Smooth muscle cell (in vitro differentiated cells): ENCODE results near the gene C1QTNF12. TPM values are rescaled to one million over a fixed set of nuclear protein-coding genes. Genes with fewer than 3 reads are reported as not detected.
A peak's percentile ranks its signal among the peaks of the same experiment; 100 is the strongest.

Experiments
- DNase-seq: peaks from one replicate; lab custom pipeline; 2025; ENCODE audit not compliant: unreplicated experiment; lab: John Stamatoyannopoulos, UW
- H2AFZ ChIP-seq: fragments of 200-600 bp; sonication (generic); 2 replicates; pipeline ENCODE4 v1.6.0; 2016; ENCODE audit warnings: antibody characterized with exemption, low read depth, mild to moderate bottlenecking
- H3F3A ChIP-seq: fragments of 200-600 bp; sonication (generic); 2 replicates; pipeline ENCODE4 v1.6.0; 2017; ENCODE audit warnings: antibody characterized with exemption, low read depth
- H3K27ac ChIP-seq: fragments of 200-600 bp; sonication (generic); 2 replicates; pipeline ENCODE4 v1.5.1; 2016; ENCODE audit warnings: low read depth, mild to moderate bottlenecking
- H3K27me3 ChIP-seq: fragments of 200-600 bp; sonication (generic); 2 replicates; pipeline ENCODE4 v1.6.1; 2016; ENCODE audit warnings: low read depth, mild to moderate bottlenecking
- H3K36me3 ChIP-seq: fragments of 200-600 bp; sonication (generic); 2 replicates; pipeline ENCODE4 v1.5.1; 2016; ENCODE audit warnings: low read depth
- H3K4me1 ChIP-seq: fragments of 200-600 bp; sonication (generic); 2 replicates; pipeline ENCODE4 v1.5.1; 2016; ENCODE audit warnings: low read depth
- H3K4me2 ChIP-seq: fragments of 200-600 bp; sonication (generic); 2 replicates; pipeline ENCODE4 v1.6.0; 2016; ENCODE audit warnings: mild to moderate bottlenecking
- H3K4me3 ChIP-seq: fragments of 200-600 bp; sonication (generic); 2 replicates; pipeline ENCODE4 v1.5.1; 2016; ENCODE audit warnings: mild to moderate bottlenecking
- H3K79me2 ChIP-seq: fragments of 200-600 bp; sonication (generic); 2 replicates; pipeline ENCODE4 v1.6.0; 2016; ENCODE audit warnings: low read depth, mild to moderate bottlenecking
- H3K9ac ChIP-seq: fragments of 200-600 bp; sonication (generic); 2 replicates; pipeline ENCODE4 v1.6.0; 2016; ENCODE audit warnings: low read depth
- H3K9me3 ChIP-seq: fragments of 200-600 bp; sonication (generic); replicated peaks from 2 replicates; pipeline ENCODE4 v1.5.1; 2016; ENCODE audit warnings: low read depth
- H4K20me1 ChIP-seq: fragments of 200-600 bp; sonication (generic); 2 replicates; pipeline ENCODE4 v1.6.0; 2016; ENCODE audit warnings: low read depth
- CTCF ChIP-seq: fragments of 200-600 bp; sonication (generic); IDR thresholded peaks from 2 replicates; pipeline ENCODE4 v1.5.1; 2017; ENCODE audit warnings: borderline replicate concordance, mild to moderate bottlenecking, antibody characterized with exemption; ENCODE audit not compliant: insufficient read depth, poor library complexity, severe bottlenecking
- WGBS: methylation state at CpG from one replicate; pipeline ENCODE4 v1.1.7; 2016; ENCODE audit warnings: low lambda C conversion rate; 5-methylcytosine and 5-hydroxymethylcytosine counted together
- polyA plus RNA-seq: library from polyadenylated mRNA; unstranded; fragments of >200 nt; fragmentation: Nextera tagmentation; extraction: Ambion mirVana; gene quantifications from 2 replicates; pipeline ENCODE4 v1.2.1, GENCODE V29; 2016
- total RNA-seq: library from RNA; depleted of rRNA; stranded (reverse); fragments of >200 nt; gene quantifications from 2 replicates; pipeline ENCODE4 v1.2.3, GENCODE V29; 2014

C1QTNF12 gene
- total and polyA plus RNA-seq, 2 experiments from 2014 or later: 1.8 to 5.4 TPM

GRCh38 chr1:1230656-1231399 lies 15.7 kb downstream of the C1QTNF12 start:
- WGBS: 29% methylated on average over 24 of the region's 24 CpGs
- Histone ChIP-seq H3F3A (no peaks in the 10 kb centered on the region), H4K20me1 (peaks cover 45% of the 10 kb centered on the region), H2AFZ (peak overlapping the region; percentile 51), H3K9ac (peak overlapping the region; percentile 95), H3K36me3 (no peaks in the 10 kb centered on the region), H3K27me3 (no peaks in the 10 kb centered on the region), H3K79me2 (peaks cover 62% of the 10 kb centered on the region), H3K4me1 (peaks cover 7% of the 10 kb centered on the region), H3K9me3 (no peaks in the 10 kb centered on the region), H3K27ac (peak overlapping the region; percentile 80), H3K4me3 (peak overlapping the region; percentile 99), H3K4me2 (peak overlapping the region; percentile 87)
- peak; percentile 27 for TF ChIP-seq CTCF
- no peak for DNase-seq

- Histone ChIP-seq H3K9me3 (no peaks in the 10 kb centered on the region), H3K4me3 (no peak overlapping the region), H3F3A (no peaks in the 10 kb centered on the region), H4K20me1 (peaks cover 56% of the 10 kb centered on the region), H3K4me2 (peak overlapping the region; percentile 87), H3K9ac (no peak overlapping the region), H3K4me1 (peaks cover 7% of the 10 kb centered on the region), H3K27ac (no peak overlapping the region), H3K36me3 (no peaks in the 10 kb centered on the region), H3K79me2 (peaks cover 71% of the 10 kb centered on the region), H2AFZ (no peak overlapping the region), H3K27me3 (no peaks in the 10 kb centered on the region)
- no peak for DNase-seq
- no peak for TF ChIP-seq CTCF
- WGBS: 95% methylated on average over 19 of the region's 19 CpGs
These were observed 16.8 kb downstream of the C1QTNF12 start for GRCh38 chr1:1229770-1230169.

- Histone ChIP-seq H3K4me2 (no peak overlapping the region), H3K27me3 (no peaks in the 10 kb centered on the region), H3K36me3 (no peaks in the 10 kb centered on the region), H3K9ac (no peak overlapping the region), H3K4me1 (peaks cover 7% of the 10 kb centered on the region), H2AFZ (no peak overlapping the region), H3K79me2 (peaks cover 78% of the 10 kb centered on the region), H4K20me1 (peaks cover 65% of the 10 kb centered on the region), H3K4me3 (no peak overlapping the region), H3F3A (no peaks in the 10 kb centered on the region), H3K9me3 (no peaks in the 10 kb centered on the region), H3K27ac (no peak overlapping the region)
- 94% methylated on average over 28 of the region's 28 CpGs for WGBS
- no peak for DNase-seq
- TF ChIP-seq CTCF: no peak
These were observed 17.8 kb downstream of the C1QTNF12 start for GRCh38 chr1:1228596-1229321.
